Stimulated activated CD4-positive, alpha-beta T cell treated with anti-CD3 and anti-CD28 coated beads, TNF-alpha, amount 100 ng/mL, for 48 hours (primary cell): ENCODE measurements around the gene CCDC87.

ENCODE experiments used
- DNase-seq, 3 donors: peaks; one replicate each; pipeline ENCODE4 v3.0.0-alpha.2; 2020; ENCODE audit warnings: low read depth in 3 of 3

The CCDC87 gene

GRCh38 chr11:66581261-66581660, 11.6 kb downstream of the CCDC87 start:
- no peak for DNase-seq

GRCh38 chr11:66580803-66581202, 12.1 kb downstream of the CCDC87 start:
- DNase-seq: no peak

DNA sequence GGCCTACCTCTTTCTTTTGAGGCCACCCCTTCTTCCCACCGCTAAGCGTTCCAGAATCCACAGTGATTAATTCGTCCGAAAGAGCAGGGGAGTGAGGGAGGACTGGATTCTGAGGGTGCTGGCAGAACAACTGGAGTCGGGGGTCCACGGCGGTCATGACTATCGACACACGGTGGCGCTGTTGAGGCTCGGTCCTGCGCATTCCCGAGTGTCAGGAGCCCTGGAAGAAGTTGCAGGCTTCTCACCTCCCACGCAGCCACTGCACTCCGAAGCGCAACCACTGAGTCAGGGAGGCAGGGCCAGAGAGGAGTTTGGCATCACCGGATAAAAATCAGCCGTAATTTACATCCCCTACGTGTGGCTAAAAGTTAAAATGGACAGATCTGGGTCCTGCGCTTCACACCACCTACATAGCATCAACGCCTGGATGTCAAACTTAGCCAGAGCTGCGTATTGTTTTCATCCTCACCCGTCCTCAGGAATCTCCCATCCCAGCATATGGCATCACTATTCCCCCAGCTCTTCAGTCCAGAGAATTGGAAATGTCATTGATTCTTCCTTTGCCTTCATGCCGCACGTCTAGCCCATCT, 13.8 kb downstream of the CCDC87 start:
- peak; percentile 66 to 80 (median 76) for DNase-seq

DNA sequence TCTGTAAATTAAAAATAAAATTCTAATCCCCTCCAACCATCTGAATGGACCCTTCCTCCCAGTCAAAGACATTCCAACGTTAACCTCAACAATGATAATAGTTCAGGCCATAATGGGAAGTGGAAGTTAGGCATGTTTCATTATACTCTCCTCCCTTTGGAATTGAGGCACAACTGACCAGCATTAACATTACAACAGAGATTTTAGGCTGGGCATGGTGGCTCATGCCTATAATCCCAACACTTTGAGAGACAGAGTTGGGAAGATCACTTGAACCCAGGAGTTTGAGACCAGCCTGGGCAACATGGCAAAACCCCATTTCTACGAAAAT, 22.0 kb downstream of the CCDC87 start:
- no peak for DNase-seq

- no peak for DNase-seq
Measured at GRCh38 chr11:66570079-66570849, 22.6 kb downstream of the CCDC87 start.

DNA sequence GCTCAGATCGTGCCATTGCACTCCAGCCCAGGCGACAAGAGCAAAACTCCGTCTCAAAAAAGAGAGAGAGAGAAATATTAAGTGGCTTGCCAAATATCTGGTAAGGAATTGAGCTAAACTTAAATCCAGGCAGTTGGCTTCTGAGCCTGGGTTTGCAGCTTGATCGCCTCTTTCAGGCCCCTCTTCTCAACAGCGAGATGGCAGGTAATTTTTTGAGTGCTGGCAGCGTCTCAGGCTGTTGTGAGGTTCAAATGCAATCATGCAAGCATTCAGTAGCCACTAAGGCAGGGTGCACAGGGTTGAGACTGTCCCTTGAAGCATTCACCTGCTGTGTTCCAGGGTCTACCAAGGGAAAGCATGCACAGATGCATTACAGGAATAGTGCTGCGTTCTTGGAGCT, 23.8 kb downstream of the CCDC87 start:
- no peak for DNase-seq

DNA sequence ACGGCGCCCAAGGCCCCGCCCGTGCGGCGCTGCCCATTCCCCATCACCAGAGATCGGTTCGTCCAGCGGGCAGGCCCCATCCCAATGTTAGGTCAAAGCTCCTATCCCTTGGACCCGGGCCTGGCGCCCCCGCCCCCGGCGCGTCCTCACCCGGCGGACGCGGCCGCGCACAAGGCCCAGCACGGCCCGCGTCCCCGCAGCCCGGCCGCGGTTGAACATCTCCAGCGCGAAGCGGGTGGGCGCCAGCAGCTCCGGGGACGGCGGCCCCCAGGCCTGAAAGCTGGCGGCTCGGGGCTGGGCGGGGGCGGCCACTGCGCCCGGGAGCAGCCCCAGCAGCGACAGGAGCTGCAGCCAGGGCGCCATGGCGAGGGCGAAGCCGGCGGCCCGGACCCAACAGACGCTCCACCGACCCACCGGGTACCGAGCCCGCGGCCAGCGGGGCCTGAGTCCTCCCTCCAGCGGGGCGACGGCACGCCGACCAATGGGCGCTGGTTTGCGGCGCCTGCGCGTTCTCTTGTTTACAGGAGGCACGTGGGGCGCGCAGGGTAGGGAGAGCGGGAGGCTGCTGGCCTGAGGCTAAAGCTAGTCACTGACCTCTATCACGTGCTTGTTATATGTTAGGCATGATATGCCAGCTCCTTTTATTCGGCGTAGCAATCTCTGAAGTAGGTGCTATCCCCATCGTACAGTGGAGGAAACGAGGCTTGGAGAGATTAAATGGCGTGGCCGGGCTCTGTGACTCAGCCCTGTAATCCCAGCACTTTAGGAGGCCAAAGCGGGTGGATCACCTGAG, 24.5 kb downstream of the CCDC87 start, which contains the start of gene CTSF:
TSS of gene CTSF (minus strand) at position 483 of the 793 bp plus-strand sequence. CDS start at position 363, 120 bp downstream.
- peak; percentile 43 to 60 (median 45) for DNase-seq

DNA sequence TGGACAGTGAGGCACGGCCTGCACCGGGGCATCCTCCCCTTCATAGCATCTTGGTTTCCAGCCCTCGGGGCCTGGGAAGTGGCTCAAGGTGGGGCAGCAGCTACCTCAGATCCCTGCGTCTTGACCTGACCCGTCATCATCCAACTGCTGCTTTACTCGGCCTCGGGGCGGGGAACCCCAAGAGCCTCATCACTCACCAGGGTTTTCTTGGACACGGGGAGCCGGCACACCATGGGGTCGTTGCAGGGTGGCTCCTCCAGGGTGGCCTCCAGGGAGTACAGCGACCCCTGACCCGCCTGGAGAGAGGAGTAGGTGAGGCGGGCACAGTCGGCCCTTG, 25.1 kb downstream of the CCDC87 start:
- DNase-seq: no peak

- no peak for DNase-seq
Measured at GRCh38 chr11:66566221-66566620, 26.6 kb downstream of the CCDC87 start.

- no peak for DNase-seq
Measured at GRCh38 chr11:66564984-66565383, 27.9 kb downstream of the CCDC87 start.

DNA sequence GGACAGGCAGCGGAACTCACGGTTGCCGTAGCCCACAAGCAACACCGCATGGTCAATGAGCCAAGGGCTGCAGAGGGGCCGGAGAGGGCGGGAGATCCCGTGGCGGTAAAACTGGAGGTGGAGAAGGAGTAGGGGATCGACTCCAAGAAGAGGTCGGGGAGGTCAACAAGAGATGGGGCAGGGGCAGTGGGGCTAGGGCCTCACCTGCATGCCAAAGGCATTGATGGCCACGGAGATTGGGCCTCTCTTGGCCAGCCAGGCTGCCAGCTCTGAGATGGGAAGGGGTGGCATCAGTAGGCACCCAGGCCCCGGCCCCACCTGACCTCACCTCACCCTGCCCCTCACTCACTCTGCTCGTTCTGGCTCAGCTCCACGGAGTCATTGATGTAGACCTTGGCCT, 28.3 kb downstream of the CCDC87 start:
- DNase-seq: no peak

GRCh38 chr11:66563832-66564231, 29.0 kb downstream of the CCDC87 start:
- no peak for DNase-seq

DNA sequence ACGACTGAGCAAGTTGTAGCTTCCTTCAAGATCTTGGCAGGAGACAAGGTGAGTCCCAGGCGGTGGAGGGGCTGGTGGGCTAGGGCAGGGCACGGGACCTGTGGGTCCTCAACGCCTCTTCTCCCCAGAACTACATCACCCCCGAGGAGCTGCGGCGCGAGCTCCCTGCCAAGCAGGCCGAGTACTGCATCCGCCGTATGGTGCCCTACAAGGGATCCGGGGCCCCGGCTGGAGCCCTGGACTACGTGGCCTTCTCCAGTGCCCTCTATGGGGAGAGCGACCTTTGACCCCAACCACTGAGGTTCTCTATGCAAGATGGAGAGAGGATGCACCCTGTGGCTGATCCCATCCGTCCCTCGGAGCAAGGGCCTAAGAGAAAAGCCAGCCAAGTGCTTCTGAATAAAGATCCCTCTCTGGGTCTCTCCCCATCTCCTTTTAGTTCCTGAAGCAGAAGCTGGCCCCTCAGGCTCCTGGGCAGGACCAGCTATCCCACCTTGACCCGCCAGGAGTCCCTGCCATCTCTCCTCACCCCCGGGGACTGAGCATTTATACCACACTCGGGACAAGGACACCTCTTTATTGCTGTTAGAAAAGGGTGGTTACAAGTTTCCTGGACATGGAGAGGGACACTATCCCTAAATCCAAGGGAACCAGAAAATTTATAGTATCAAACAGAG, 29.8 kb downstream of the CCDC87 start:
- no peak for DNase-seq

DNA sequence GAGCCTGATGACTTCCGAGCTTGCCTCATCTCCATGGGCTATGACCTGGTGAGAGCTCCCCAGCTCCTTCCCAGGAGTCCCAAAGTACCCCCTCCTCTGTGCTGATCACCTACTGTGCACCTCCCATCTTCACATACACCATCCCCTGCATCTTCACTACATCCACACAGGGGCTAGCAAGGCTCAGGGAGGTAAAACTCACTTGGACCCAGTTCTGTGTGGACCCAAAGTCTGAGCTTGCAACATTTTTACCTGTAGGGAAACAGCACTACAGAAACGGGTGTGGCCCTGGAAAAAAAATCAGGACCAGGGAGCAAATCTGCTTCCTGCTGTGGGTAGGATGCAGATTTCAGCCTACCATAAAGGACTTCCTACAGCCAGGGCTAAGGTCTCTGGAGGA, 30.6 kb downstream of the CCDC87 start:
- no peak for DNase-seq

DNA sequence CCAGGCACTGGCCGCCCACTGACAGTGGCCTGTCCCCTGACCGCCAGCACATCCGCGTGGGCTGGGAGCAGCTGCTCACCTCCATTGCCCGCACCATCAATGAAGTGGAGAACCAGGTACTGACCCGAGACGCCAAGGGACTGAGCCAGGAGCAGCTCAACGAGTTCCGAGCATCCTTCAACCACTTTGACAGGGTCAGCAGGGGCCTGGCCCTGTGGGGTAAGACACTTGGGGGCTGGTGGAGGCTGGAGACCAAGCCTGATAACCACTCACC, 31.0 kb downstream of the CCDC87 start:
- DNase-seq: no peak

DNA sequence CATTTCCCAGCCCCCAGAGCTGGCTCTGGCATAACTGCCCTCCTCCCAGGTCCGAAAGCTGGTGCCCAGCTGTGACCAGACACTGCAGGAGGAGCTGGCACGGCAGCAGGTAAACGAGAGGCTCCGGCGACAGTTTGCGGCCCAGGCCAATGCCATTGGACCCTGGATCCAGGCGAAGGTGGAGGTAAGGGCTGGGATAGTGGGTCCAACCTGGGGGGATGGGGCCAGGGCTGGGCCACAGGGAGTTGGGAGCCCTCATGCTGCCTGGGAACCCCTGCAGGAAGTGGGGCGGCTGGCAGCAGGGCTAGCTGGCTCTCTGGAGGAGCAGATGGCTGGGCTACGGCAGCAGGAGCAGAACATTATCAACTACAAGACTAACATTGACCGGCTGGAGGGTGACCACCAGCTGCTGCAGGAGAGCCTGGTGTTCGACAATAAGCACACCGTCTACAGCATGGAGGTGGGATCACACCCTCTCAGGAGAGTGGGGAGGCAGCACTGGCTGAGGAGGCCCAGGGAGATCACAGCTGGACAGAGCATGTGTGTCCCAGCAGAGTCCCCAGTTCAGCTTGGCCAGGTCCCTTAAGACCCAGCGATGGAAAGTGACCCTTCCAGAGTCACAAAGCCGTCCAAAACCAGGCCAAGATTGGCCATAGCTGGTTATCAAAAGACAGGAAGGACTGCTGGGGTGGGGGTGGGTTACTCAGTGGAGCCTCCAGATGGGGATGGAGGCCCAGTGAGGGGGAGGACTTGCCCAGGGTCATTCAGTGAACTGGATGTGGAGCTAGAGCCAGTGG, 31.5 kb downstream of the CCDC87 start:
- no peak for DNase-seq

DNA sequence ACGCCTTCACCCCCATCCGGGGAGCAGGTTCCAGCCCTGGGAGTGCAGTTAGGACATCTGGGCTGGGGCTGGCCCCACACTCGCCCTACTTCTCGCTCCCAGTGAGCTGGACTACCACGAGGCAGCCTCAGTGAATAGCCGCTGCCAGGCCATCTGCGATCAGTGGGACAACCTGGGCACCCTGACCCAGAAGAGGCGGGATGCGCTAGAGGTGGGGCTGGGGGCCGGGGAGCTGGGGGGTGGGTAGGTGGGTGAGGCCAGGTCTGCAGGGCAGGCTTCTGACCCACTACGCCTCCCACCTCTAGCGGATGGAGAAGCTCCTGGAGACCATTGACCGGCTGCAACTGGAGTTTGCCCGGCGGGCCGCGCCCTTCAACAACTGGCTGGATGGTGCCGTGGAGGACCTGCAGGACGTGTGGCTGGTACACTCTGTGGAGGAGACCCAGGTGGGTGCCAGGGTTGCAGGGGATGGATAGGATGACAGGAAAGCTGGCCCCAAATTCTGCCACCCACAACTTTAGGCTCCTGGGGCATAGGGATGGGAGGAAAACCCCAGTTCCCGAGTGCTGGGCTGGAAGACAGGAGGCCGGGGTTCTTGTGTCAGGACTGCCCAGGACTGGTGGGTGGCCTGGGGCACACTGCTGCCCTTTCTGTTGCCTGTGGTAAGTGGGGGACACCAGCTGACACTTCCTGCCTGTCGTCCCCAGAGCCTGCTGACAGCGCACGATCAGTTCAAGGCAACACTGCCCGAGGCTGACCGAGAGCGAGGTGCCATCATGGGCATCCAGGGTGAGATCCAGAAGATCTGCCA, 32.8 kb downstream of the CCDC87 start:
- no peak for DNase-seq

DNA sequence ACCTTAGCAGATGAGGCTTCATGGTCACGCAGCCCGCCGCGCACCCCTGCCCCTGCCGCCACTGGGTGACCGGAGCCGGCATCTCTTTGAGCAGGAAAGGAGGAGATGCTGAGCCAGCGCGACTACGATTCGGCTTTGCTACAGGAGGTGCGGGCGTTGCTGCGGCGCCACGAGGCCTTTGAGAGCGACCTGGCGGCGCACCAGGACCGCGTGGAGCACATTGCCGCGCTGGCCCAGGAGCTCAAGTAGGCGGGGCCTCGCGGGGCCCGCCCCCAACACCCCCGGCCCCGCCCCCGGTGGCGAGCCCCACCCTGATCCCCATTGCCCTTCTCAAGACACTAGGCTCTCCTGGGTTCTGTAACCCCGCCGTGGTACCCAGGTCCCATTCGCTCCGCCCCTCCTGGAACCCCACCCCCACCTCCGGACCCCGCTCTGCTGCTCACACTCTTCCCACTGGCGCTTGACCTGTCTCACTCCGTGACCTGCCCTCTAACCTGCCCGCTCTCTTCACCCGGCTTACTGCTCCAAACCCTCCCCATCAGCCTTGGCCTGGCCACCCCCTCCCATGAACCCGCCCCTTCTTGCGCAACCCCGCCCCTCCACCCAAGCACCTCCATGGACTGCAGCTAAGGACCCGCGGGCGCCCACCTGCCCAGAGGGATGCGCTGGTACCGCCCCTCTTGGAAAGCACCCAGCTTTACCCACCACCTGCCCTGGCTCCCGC, 33.6 kb downstream of the CCDC87 start:
- peak in 1 of 3 donors; percentile 11 for DNase-seq

- DNase-seq: no peak
Measured at GRCh38 chr11:66557733-66558326, 35.0 kb downstream of the CCDC87 start.

DNA sequence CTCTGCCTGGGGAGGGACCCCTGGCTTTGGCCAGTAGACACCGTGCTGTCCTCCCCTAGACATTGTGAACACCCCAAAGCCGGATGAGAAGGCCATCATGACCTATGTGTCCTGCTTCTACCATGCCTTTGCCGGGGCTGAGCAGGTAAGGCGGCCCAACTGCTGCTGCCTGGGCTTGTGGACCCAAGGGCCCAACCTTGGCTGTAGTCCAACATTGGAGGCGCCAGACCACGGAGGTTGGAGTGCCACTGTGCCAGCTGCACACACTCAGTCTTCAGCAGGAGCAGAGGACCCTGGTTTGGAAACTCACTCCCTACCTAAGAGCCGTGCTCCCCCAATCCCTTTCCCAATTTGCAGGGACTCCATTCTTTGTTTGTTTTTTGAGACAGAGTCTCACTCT, 36.8 kb downstream of the CCDC87 start:
- no peak for DNase-seq
